Dedifferentiated amniotic fluid mesenchymal stem cell (primary cell): Measurements from ENCODE around the gene RHBDL3.
"Not testable (repeated sequence)": the region's sequence is repeated elsewhere in the genome, so short reads cannot be mapped to it uniquely, and the experiment has no call there.

Experiments used
- DNase-seq: peaks from one replicate; pipeline ENCODE4 v3.0.0-alpha.2; 2016; ENCODE audit errors: extremely low spot score

Gene RHBDL3

DNA sequence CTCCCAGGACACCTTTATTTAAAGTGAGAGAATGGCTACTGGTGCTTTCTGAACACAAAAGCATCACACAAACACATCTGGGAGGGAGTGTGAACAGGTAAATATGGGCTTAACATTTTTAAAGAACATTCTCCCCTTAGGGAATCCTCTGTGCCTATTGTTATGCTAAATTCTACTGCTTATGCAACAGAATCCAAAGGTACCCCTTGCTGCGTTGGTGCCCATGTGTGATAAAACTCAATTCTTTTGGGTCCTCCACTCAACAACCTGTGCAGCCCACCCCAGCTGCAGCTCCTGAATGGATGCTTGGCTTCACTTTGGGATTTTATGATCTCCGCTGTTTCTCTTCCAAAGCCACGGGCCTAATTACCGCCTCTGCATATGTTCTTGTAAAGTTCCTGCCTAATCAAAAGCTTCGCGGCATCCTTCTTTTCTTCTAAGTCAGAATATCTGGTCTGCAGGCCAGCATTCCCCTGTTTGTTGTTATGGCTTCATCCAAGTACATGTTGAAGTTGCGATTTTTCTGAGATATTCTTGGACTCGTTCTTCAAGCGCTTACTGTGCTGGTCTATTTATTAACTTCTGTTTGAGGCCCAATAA is 23.9 kb downstream of the RHBDL3 start:
- DNase-seq = no peak

DNA sequence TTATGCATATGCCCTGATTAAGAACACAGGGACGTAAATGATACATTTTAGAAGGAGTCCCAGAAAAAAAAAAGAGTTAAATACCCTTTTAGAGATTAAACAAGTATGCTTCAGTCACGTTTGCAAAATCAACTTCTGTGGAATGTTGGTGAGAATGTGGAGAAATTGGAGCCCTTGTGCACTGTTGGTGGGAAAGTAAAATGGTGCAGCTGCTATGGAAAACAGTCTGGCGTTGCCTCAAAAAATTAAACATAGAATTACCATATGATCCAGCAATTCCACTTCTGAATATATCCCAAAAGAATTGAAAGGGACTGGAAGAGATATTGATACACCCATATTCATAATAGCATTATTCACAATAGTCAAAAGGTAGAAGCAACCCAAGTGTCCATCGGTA is 26.5 kb downstream of the RHBDL3 start:
- DNase-seq = no peak

DNA sequence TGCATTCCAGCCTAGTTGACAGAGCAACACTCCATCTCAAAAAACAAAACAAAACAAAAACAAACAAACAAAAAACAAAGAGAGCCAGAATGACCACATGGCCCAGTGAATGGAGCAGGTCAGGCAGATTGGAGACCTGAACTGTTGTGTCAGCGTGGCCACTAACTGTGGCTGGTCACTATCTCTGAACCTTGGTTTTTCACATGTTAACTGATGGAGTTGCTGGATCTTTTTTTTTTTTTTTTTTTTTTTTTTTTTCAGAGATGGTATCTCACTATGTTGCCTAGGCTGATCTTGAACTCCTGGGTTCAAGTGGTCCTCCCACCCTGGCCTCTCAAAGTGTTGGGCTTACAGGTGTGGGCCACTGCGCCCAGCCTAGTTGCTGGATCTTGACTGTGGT is 31.8 kb downstream of the RHBDL3 start:
- DNase-seq = no peak

DNA sequence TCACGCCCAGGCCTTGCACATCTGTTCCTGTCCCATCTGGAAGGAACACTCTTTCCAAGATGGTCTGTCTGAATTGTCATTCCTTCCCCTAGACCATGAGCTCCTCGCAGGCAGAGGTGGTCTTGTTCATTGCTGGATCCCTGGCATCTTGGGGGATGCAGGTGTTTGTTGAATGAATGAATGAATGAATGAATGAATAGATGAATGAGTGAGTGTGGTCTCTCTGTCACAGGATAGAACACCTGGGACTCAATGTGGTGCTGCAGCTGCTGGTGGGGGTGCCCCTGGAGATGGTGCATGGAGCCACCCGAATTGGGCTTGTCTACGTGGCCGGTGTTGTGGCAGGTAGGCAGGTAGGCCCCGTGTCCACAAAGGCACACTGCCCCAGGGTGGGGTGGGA is 32.2 kb downstream of the RHBDL3 start:
- DNase-seq = no peak

DNA sequence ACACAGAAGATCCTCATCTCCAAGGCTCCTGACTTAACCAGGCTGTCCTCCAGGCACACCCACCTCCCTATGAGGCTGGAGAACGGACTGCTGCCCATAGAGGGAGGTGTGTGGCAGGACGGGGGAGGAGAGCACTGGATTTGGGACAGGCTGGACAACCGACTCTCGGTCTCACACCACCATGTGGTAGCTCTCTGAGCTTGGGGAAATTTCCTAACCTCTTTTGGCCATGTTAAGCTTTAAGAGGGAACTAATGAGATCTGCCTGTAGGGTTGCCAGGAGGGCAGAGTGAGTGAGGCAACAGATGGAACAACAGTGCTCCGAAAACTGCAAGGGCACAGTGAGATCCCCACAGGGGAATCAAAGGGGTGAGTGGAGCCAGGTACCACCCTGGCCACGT is 32.7 kb downstream of the RHBDL3 start:
- no peak for DNase-seq

- no peak for DNase-seq
Measured at GRCh38 chr17:32298721-32299579, 33.3 kb downstream of the RHBDL3 start.

DNA sequence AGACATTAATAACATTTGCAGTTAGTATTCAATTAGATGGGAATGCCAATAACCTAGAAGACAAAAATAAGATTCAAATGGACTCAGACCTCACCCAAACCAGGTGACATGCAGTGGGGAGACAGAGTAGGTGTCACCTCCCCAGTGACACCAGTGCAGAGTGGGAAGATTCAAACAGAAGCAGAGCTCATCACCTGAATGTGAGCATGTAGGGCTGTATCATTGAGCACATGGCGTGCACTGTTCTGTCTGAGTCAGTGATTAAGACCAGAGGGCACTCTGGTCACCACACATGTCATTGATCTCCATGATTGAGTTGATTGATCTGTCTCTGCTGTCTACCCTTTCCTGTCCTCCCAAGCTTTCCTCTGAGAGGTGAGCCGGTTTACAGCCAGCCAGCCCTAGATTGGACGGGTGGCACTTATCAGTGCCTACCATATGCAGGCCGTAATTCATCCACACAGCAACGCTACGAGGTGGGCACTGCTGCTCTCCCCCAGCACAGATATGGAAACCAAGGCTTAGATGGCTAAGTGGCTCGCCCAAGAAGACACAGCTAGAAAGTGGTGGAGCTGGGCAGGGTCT is 34.0 kb downstream of the RHBDL3 start:
- DNase-seq = no peak

GRCh38 chr17:32302037-32302436 is 36.4 kb downstream of the RHBDL3 start:
- no peak for DNase-seq

GRCh38 chr17:32302860-32303649 is 37.4 kb downstream of the RHBDL3 start:
- no peak for DNase-seq

- DNase-seq = no peak
Measured at GRCh38 chr17:32303781-32304288, 38.2 kb downstream of the RHBDL3 start.

DNA sequence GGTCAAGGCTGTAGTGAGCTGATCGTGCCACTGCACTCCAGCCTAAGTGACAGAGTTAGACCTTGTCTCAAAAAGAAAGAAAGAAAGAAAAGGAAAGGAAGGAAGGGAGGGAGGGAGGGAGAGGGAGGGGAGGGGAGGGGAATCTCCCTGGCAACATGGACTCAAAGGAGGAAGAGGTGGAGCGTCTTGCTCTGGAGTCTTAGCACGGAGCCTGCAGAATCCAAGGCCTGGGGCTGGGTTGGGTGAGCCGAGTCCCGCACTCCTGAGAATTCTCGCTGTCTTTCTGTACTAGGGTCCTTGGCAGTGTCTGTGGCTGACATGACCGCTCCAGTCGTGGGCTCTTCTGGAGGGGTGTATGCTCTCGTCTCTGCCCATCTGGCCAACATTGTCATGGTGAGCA is 39.4 kb downstream of the RHBDL3 start:
- no peak for DNase-seq

- no peak for DNase-seq
Measured at GRCh38 chr17:32307658-32308057, 42.0 kb downstream of the RHBDL3 start.

DNA sequence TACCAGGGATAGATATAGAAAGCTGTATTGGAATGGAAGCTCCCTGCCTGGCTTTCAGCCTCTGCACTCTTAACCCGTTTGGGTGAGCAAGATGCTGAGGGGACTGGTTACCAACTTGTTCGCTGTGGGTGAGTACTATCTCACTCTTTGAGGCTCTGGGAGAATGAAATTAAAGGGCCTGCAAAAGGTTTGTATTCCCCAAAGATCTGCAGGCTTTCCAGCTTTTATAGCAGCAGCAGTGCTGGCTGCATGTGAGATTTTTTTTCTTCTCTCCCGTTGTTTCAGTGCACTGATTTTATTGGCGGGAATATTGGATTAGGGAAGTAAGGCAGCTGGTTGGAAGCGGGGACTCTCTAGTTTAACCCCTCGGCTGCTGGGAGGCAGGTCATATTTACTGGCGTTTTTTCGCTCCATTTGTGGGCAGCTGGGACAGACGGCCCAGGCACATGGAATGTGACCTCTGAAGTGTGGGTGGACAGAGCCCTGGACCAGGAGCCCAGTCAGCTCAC is 45.5 kb downstream of the RHBDL3 start:
- no peak for DNase-seq

- no peak for DNase-seq
Measured at GRCh38 chr17:32314636-32315035, 49.0 kb downstream of the RHBDL3 start.

- DNase-seq = no peak
Measured at GRCh38 chr17:32315171-32315570, 49.5 kb downstream of the RHBDL3 start.

DNA sequence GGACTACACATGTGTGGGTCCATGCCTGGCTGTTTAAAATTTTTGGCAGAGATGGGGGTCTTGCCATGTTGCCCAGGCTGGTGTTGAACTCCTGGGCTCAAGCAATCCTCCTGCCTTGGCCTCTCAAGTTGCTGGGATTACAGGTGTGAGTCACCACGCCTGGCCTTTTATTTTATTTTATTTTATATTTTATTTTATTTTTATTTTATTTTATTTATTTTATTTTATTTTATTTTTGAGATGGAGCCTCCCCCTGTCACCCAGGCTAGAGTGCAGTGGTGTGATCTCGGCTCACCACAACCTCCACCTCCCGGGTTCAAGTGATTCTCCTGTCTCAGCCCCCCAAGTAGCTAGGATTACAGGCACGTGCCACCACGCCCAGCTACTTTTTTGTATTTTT is 51.0 kb downstream of the RHBDL3 start:
- not testable (repeated sequence) for DNase-seq

- DNase-seq = no peak
Measured at GRCh38 chr17:32317353-32317752, 51.7 kb downstream of the RHBDL3 start.

- DNase-seq = no peak
Measured at GRCh38 chr17:32318071-32318470, 52.4 kb downstream of the RHBDL3 start.

DNA sequence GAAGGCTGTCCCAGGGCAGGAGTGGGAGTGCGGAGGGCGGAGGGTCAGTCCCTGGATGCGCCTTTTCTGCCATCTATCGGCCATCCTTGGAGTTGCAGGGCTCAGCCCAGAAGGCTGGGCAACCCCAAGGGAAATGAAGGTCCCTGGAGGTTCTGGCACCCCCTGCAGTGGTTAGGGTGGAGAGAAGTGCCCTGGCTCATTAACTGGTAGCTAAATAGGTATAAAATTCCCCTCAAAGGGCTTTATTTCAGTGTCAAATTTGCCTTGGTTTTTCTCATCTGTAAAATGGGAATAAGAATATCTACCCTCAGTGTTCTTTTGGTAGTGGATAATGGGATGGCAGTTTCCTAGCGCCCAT is 53.9 kb downstream of the RHBDL3 start:
- peak; percentile 34 for DNase-seq

DNA sequence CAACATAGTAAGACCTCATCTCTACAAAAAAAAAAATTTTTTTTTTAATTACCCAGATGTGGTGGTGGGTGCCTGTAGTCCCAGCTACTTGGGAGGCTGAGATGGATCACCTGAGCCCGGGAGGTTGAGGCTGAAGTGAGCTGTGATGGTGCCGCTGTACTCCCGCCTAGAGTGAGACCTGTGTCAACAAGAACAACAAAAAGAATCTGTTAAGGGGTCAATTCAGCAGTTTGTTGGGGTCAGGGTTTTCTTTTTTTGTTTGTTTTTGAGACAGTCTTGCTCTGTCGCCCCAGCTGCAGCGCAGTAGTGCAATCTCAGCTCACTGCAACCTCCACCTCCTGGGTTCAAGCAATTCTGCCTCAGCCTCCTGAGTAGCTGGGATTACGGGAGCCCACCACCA is 54.4 kb downstream of the RHBDL3 start:
- not testable (repeated sequence) for DNase-seq

GRCh38 chr17:32320847-32321246 is 55.2 kb downstream of the RHBDL3 start:
- DNase-seq = no peak

DNA sequence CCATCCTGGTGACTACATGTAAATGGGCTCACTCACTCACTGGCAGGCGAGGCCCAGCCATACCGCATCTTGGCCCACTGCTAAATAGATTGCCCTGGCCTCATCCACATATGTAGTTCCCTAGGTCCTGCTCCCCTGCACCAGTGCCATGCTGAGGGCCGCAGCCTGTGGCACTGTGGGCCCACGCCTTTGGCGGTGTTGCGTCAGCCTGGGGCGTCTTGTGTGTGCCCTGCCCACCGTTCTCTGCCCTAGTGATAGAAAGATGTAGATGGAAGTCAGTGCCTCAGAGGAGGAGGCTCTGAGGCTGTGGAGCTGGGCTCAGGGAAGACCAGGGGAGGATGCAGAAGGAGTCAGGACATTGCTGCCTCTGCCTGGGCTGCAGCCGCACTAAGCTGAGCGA is 57.4 kb downstream of the RHBDL3 start:
- DNase-seq = no peak
